Astrocyte of the spinal cord (primary cell): Measurements from ENCODE around the gene CDK16.
A peak's percentile ranks its signal among the peaks of the same experiment; 100 is the strongest.

Experiments used
- DNase-seq: peaks from one replicate; pipeline ENCODE4 v3.0.0; 2011; ENCODE audit warnings: low read depth, low spot score
- H3K4me3 ChIP-seq: 2 replicates; pipeline ENCODE4 v1.5.1; 2011; ENCODE audit warnings: low read depth, mild to moderate bottlenecking, low read length, moderate library complexity
- in situ Hi-C: cut with HindIII; loops from 2 replicates; pipeline ENCODE4 v1.10.0; 2017; ENCODE audit warnings: low sequenced_read_pairs
- TF ChIP-seq, protein P1 (sequence below): IDR thresholded peaks from 2 replicates; pipeline ENCODE4 v1.5.1; 2012; ENCODE audit warnings: low read depth, mild to moderate bottlenecking, low read length, inconsistent platforms

The CDK16 gene

DNA sequence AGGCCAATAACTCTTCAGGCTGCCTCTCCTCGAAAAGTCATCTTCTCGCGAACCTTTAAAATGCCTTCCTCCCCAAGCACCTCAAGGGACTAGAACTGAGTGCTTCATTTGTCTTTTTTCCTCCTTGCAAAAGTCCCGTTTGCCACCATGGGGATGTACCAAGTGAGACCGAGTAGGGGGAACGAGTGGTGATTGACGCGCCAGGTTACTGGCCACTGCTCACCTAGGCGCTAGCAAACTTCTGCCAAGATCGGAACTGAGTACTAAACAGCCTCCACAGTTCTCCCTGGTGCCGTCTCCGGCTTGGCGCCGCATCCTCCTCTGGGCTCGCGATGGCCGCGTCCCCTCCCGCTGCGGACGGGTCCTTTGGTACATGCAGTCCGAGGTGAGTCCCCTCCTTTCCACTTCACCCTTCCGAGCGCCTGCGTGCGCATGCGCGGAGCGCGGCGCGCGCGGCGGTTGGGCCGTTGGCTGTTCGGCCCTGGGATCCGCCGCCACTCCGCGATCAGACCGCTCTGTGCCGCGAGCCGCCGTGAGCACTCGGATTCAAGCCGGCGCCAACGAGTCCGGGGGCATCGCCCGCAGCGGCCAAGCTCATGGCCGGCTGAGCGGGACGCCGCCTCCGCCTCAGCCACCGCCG, at the start of gene CDK16:
CDK16 (plus strand) TSS at position 402 of the 640 bp plus-strand sequence. CDS start 4,877 bp downstream, outside the sequence.
- in situ Hi-C loops, result no loop called here
- H3K4me3 ChIP-seq, result peak within 1 kb of the TSS; percentile 71
- TF ChIP-seq, protein P1, sequence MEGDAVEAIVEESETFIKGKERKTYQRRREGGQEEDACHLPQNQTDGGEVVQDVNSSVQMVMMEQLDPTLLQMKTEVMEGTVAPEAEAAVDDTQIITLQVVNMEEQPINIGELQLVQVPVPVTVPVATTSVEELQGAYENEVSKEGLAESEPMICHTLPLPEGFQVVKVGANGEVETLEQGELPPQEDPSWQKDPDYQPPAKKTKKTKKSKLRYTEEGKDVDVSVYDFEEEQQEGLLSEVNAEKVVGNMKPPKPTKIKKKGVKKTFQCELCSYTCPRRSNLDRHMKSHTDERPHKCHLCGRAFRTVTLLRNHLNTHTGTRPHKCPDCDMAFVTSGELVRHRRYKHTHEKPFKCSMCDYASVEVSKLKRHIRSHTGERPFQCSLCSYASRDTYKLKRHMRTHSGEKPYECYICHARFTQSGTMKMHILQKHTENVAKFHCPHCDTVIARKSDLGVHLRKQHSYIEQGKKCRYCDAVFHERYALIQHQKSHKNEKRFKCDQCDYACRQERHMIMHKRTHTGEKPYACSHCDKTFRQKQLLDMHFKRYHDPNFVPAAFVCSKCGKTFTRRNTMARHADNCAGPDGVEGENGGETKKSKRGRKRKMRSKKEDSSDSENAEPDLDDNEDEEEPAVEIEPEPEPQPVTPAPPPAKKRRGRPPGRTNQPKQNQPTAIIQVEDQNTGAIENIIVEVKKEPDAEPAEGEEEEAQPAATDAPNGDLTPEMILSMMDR, result no peak
- DNase-seq, result peak; percentile 91

DNA sequence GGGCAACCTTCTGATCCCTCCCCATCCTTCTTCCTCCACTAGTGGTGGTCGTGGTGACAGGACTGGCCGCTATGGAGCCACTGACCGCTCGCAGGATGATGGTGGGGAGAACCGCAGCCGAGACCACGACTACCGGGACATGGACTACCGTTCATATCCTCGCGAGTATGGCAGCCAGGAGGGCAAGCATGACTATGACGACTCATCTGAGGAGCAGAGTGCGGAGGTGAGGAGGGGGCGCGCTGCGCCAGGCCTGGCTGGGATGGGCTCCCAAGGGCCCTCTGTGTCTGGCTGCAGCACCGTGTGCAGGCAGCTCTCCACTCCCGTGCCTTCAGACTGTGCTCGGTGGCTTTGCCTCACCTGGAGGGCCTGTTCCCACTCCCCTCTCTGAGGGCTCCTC, 49.2 kb upstream of the CDK16 start:
- DNase-seq, result no peak
- in situ Hi-C loops, result no loop called here
- TF ChIP-seq, protein P1, result no peak

GRCh38 chrX:47169726-47170515, 48.6 kb upstream of the CDK16 start:
- in situ Hi-C loops, result no loop called here
- TF ChIP-seq, protein P1, result no peak
- DNase-seq, result peak; percentile 29
- H3K4me3 ChIP-seq, result no peak overlapping the region

More for the DNA sequence above, 49.2 kb upstream of the CDK16 start:
- H3K4me3 ChIP-seq, result no peak overlapping the region

DNA sequence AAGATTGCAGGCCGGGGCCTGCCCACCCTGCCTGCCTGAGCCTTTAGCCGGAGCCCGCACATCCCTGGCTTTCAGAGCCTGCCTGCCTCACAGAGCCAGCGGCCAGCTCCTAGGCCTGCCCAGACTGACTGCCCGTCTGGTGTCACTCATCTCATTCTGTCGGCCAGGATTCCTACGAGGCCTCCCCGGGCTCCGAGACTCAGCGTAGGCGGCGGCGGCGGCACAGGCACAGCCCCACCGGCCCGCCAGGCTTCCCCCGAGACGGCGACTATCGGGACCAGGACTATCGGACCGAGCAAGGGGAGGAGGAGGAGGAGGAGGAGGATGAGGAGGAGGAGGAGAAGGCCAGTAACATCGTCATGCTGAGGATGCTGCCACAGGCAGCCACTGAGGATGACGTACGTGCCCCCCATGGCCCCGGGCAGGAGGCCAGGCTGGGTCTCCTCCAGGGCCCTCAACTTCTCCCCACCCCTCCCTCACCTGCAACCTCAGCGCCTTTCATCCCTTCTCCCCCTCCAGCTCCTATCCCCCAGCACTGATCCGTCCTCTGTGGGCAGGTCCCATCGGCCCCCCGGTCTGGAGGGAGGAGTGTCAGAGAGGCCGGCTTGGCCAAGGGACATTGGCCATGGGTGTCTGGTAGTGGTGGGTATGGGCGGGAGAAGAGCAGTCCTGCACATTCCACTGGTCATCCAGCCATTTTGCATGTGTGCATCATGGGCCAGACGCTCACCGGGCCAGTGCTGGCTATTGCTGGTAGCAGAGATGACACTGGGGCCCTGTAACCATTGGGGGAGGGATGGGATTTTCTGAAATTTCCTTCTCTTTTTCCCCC, 47.4 kb upstream of the CDK16 start:
- in situ Hi-C loops, result no loop called here
- DNase-seq, result no peak
- H3K4me3 ChIP-seq, result no peak overlapping the region
- TF ChIP-seq, protein P1, result no peak

GRCh38 chrX:47171996-47172395, 46.5 kb upstream of the CDK16 start:
- in situ Hi-C loops, result no loop called here

DNA sequence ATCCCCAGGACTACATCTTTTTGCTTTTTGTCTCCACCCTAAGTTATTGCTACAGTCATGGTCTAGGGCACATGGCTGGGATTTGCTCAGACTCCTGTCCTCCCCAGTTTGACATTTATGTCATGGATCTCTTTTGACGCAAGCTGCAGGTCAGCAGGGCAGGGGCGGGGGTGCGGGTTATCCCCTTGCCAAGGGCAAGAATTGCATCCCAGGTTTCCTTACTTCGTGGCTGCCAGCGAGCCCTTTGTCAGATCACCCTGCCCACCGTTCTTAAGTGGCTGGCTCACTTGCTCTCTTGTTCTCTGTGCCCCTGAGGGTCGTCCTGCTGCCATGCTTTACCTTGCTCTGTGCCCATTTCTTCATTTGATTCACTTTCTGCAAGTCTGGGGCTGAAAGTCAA, 45.9 kb upstream of the CDK16 start:
- TF ChIP-seq, protein P1, result no peak
- in situ Hi-C loops, result no loop called here
- no peak for DNase-seq
- no peak overlapping the region for H3K4me3 ChIP-seq

More at GRCh38 chrX:47171996-47172395, 46.5 kb upstream of the CDK16 start:
- TF ChIP-seq, protein P1, result no peak
- no peak for DNase-seq
- no peak overlapping the region for H3K4me3 ChIP-seq
